Uterus (tissue), 2 donors: ENCODE results near the gene SLC22A23.

Experiments
- POLR2A ChIP-seq, 2 donors: fragments of 450-650 bp; IDR thresholded peaks; one replicate each; pipeline ENCODE4 v1.6.1; 2016; ENCODE audit warnings: antibody characterized with exemption in 2 of 2, mild to moderate bottlenecking in 1 of 2, moderate library complexity in 1 of 2
- TF ChIP-seq, protein P1 (sequence below), 4 experiments: fragments of 200-600 bp in 2 of 4; fragments of 450-650 bp in 2 of 4; sonication (generic) in 2 of 4; IDR thresholded peaks; one replicate each; pipeline ENCODE4 v1.5.1; 2016 to 2019; ENCODE audit warnings: antibody characterized with exemption in 4 of 4, mild to moderate bottlenecking in 2 of 4, moderate library complexity in 1 of 4

DNA sequence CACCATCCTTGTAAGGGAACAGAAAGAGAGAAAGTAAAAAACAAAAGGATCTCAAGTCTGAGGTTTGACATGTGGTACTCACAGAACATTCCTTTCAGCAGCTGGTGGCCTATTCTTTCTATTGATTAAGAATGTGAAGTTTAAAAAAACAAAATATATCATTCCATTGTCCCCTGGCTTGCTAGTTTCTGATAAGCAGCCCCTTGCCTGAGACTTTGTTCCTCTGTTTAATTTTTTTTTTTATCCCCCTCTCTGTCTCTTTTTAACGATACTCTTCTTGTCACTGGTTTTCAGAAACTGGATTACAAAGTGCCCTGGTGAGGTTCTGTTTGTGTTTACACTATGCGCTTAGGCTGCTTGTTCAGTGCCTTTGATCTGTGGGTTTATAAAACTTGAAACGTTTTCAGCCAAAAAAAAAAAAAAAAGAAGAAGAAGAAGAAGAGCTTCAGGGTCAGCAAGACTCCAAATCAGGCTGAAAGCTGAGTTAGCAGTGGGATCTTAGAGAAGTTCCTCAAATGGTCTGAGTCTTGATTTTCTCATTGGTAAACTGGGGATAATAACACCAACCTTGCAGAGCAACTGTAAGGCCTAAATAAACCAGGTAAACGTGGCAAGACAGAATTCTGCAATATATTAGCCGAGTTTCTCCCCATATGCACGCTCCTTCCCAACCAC, 45.1 kb upstream of the SLC22A23 start:
- TF ChIP-seq, protein P1, sequence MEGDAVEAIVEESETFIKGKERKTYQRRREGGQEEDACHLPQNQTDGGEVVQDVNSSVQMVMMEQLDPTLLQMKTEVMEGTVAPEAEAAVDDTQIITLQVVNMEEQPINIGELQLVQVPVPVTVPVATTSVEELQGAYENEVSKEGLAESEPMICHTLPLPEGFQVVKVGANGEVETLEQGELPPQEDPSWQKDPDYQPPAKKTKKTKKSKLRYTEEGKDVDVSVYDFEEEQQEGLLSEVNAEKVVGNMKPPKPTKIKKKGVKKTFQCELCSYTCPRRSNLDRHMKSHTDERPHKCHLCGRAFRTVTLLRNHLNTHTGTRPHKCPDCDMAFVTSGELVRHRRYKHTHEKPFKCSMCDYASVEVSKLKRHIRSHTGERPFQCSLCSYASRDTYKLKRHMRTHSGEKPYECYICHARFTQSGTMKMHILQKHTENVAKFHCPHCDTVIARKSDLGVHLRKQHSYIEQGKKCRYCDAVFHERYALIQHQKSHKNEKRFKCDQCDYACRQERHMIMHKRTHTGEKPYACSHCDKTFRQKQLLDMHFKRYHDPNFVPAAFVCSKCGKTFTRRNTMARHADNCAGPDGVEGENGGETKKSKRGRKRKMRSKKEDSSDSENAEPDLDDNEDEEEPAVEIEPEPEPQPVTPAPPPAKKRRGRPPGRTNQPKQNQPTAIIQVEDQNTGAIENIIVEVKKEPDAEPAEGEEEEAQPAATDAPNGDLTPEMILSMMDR (IDR thresholded peaks at IDR 0.05), result no peak
- no peak for TF ChIP-seq POLR2A (IDR thresholded peaks at IDR 0.05)
